Measurements from ENCODE around the gene EEF1AKMT2.

EEF1AKMT2 gene

GRCh38 chr10:124717041-124717757 is 74.5 kb downstream of the EEF1AKMT2 start:
- DNase-seq = no peak
- Histone ChIP-seq H2BK120ac (ENCODE audit: low read depth, low read length) (no peak overlapping the region), H3K4me2 (ENCODE audit: low read length, poor library complexity, severe bottlenecking) (no peak overlapping the region), H2AK5ac (ENCODE audit: low read length, severe bottlenecking) (no peak overlapping the region), H3K23ac (ENCODE audit: low read length in 2 of 2) (no peak overlapping the region), H3K27me3 (ENCODE audit: control insufficient read depth in 1 of 2, insufficient read depth in 1 of 2, low read length in 2 of 2) (no peaks in the 10 kb centered on the region), H3K79me1 (replicated peaks; ENCODE audit: low read length, poor library complexity, severe bottlenecking) (peaks cover 48% of the 10 kb centered on the region), H3K9ac (ENCODE audit: low read length) (no peak overlapping the region), H3K9me3 (ENCODE audit: control insufficient read depth, low read length) (no peaks in the 10 kb centered on the region), H2BK5ac (ENCODE audit: low read depth, low read length, poor library complexity, severe bottlenecking) (no peak overlapping the region), H2BK15ac (ENCODE audit: low read depth, poor library complexity, severe bottlenecking) (no peak overlapping the region), H3K27ac (ENCODE audit: low read length, poor library complexity, severe bottlenecking) (no peak overlapping the region), H4K8ac (ENCODE audit: low read length) (no peak overlapping the region), H3K4me3 (ENCODE audit: insufficient read depth in 1 of 2, low read depth in 1 of 2, low read length in 2 of 2) (no peak overlapping the region), H2BK12ac (ENCODE audit: low read length in 2 of 2) (no peak overlapping the region), H3K14ac (ENCODE audit: low read length in 2 of 2) (no peak overlapping the region), H4K91ac (ENCODE audit: low read length) (no peak overlapping the region), H3K18ac (ENCODE audit: low read depth in 1 of 2, low read length in 2 of 2) (no peak overlapping the region), H3K4me1 (ENCODE audit: control insufficient read depth, insufficient read depth, low read depth, low read length) (peaks cover 8% of the 10 kb centered on the region), H3K4ac (ENCODE audit: low read depth in 1 of 2, low read length in 2 of 2) (no peak overlapping the region), H2AFZ (ENCODE audit: low read depth, low read length) (no peak overlapping the region), H3K36me3 (ENCODE audit: control insufficient read depth in 1 of 2, insufficient read depth in 2 of 2, low read depth in 1 of 2, low read length in 2 of 2) (peaks cover 0 to 23% of the 10 kb centered on the region in 2 experiments)
- 95% methylated on average over 9 of the region's 9 CpGs for WGBS

DNA sequence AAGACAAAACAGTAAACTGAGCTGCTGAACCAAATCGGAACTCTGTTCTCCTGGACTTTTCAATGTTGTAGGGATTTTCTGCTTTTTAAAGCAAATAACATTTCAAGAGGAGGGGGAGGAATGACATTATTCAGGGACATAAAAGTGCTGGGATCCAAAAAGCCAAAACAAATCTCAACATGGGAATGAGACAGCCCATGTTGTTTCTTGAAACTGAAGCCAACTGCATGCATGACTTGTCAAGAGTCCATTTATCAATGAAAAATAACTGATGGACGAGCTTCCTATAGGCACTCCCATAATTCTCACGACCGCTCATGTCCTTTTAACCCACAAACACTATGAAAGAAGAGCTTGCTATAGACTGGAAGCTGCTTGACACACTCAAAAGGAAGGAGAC is 75.3 kb downstream of the EEF1AKMT2 start:
- H3K36me3 ChIP-seq (ENCODE audit: control insufficient read depth in 1 of 2, insufficient read depth in 2 of 2, low read depth in 1 of 2, low read length in 2 of 2) = peaks cover 0 to 22% of the 10 kb centered on the region in 2 experiments
- H2BK15ac ChIP-seq (ENCODE audit: low read depth, poor library complexity, severe bottlenecking) = no peak overlapping the region
- no peak overlapping the region for H3K9ac ChIP-seq (ENCODE audit: low read length)
- H3K4ac ChIP-seq (ENCODE audit: low read depth in 1 of 2, low read length in 2 of 2) = no peak overlapping the region
- H3K27me3 ChIP-seq (ENCODE audit: control insufficient read depth in 1 of 2, insufficient read depth in 1 of 2, low read length in 2 of 2) = no peaks in the 10 kb centered on the region
- H2BK12ac ChIP-seq (ENCODE audit: low read length in 2 of 2) = no peak overlapping the region
- H3K4me1 ChIP-seq (ENCODE audit: control insufficient read depth, insufficient read depth, low read depth, low read length) = peaks cover 8% of the 10 kb centered on the region
- H2AK5ac ChIP-seq (ENCODE audit: low read length, severe bottlenecking) = no peak overlapping the region
- H3K18ac ChIP-seq (ENCODE audit: low read depth in 1 of 2, low read length in 2 of 2) = no peak overlapping the region
- no peak overlapping the region for H2BK120ac ChIP-seq (ENCODE audit: low read depth, low read length)
- no peak overlapping the region for H3K14ac ChIP-seq (ENCODE audit: low read length in 2 of 2)
- H3K4me3 ChIP-seq (ENCODE audit: insufficient read depth in 1 of 2, low read depth in 1 of 2, low read length in 2 of 2) = no peak overlapping the region
- peaks cover 45% of the 10 kb centered on the region for H3K79me1 ChIP-seq (replicated peaks; ENCODE audit: low read length, poor library complexity, severe bottlenecking)
- no peak overlapping the region for H3K27ac ChIP-seq (ENCODE audit: low read length, poor library complexity, severe bottlenecking)
- H3K4me2 ChIP-seq (ENCODE audit: low read length, poor library complexity, severe bottlenecking) = no peak overlapping the region
- H3K23ac ChIP-seq (ENCODE audit: low read length in 2 of 2) = no peak overlapping the region
- H3K9me3 ChIP-seq (ENCODE audit: control insufficient read depth, low read length) = no peaks in the 10 kb centered on the region
- H2AFZ ChIP-seq (ENCODE audit: low read depth, low read length) = no peak overlapping the region
- WGBS = 91% methylated on average over 4 of the region's 4 CpGs
- DNase-seq = no peak
- H4K91ac ChIP-seq (ENCODE audit: low read length) = no peak overlapping the region
- no peak overlapping the region for H4K8ac ChIP-seq (ENCODE audit: low read length)
- H2BK5ac ChIP-seq (ENCODE audit: low read depth, low read length, poor library complexity, severe bottlenecking) = no peak overlapping the region

GRCh38 chr10:124715439-124715838 is 76.2 kb downstream of the EEF1AKMT2 start:
- DNase-seq = no peak

DNA sequence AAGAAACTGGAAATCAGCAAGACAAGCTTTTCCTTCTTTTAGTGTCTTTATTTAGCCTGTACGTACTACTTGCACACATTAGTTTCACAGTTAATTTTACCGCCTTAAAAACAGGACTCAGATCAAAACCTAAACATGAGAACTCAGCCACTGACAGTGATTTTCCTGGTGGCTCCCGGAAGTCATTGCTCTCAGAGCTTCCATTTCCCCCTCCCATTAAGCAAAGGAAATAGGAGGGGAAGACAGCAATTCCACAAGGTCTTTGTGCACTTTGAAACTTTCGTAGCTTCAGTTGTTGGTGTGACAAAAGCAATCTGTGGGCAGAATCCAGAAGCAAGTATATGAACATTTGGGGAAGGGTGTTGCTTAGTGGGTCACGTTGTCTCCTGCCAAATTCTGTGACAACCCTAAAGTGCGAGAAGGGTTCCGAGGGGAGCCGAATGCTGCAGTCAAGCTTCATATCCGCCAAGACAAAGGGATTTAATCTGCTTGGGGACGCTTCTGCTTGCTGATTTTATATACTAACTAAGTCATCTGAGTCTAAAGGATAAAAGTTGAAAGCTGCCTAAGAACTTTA is 77.9 kb downstream of the EEF1AKMT2 start:
- Histone ChIP-seq H2BK5ac (ENCODE audit: low read depth, low read length, poor library complexity, severe bottlenecking) (no peak overlapping the region), H4K91ac (ENCODE audit: low read length) (no peak overlapping the region), H3K27me3 (ENCODE audit: control insufficient read depth in 1 of 2, insufficient read depth in 1 of 2, low read length in 2 of 2) (no peaks in the 10 kb centered on the region), H3K36me3 (ENCODE audit: control insufficient read depth in 1 of 2, insufficient read depth in 2 of 2, low read depth in 1 of 2, low read length in 2 of 2) (peaks cover 0 to 20% of the 10 kb centered on the region in 2 experiments), H3K27ac (ENCODE audit: low read length, poor library complexity, severe bottlenecking) (no peak overlapping the region), H2BK120ac (ENCODE audit: low read depth, low read length) (no peak overlapping the region), H3K23ac (ENCODE audit: low read length in 2 of 2) (no peak overlapping the region), H3K4ac (ENCODE audit: low read depth in 1 of 2, low read length in 2 of 2) (no peak overlapping the region), H2BK15ac (ENCODE audit: low read depth, poor library complexity, severe bottlenecking) (no peak overlapping the region), H2AFZ (ENCODE audit: low read depth, low read length) (no peak overlapping the region), H2BK12ac (ENCODE audit: low read length in 2 of 2) (no peak overlapping the region), H3K4me3 (ENCODE audit: insufficient read depth in 1 of 2, low read depth in 1 of 2, low read length in 2 of 2) (no peak overlapping the region), H3K14ac (ENCODE audit: low read length in 2 of 2) (no peak overlapping the region), H2AK5ac (ENCODE audit: low read length, severe bottlenecking) (no peak overlapping the region), H3K9ac (ENCODE audit: low read length) (no peak overlapping the region), H3K9me3 (ENCODE audit: control insufficient read depth, low read length) (no peaks in the 10 kb centered on the region), H4K8ac (ENCODE audit: low read length) (no peak overlapping the region), H3K4me2 (ENCODE audit: low read length, poor library complexity, severe bottlenecking) (no peak overlapping the region), H3K18ac (ENCODE audit: low read depth in 1 of 2, low read length in 2 of 2) (no peak overlapping the region), H3K4me1 (ENCODE audit: control insufficient read depth, insufficient read depth, low read depth, low read length) (peaks cover 11% of the 10 kb centered on the region), H3K79me1 (replicated peaks; ENCODE audit: low read length, poor library complexity, severe bottlenecking) (peaks cover 46% of the 10 kb centered on the region)
- WGBS = 81% methylated on average over 6 of the region's 10 CpGs
- DNase-seq = no peak

More at GRCh38 chr10:124715439-124715838, 76.2 kb downstream of the EEF1AKMT2 start:
- Histone ChIP-seq H3K79me1 (replicated peaks; ENCODE audit: low read length, poor library complexity, severe bottlenecking) (peaks cover 42% of the 10 kb centered on the region), H3K18ac (ENCODE audit: low read depth in 1 of 2, low read length in 2 of 2) (no peak overlapping the region), H3K14ac (ENCODE audit: low read length in 2 of 2) (peak overlapping the region in 1 of 2 experiments; percentile 24), H3K36me3 (ENCODE audit: control insufficient read depth in 1 of 2, insufficient read depth in 2 of 2, low read depth in 1 of 2, low read length in 2 of 2) (peaks cover 0 to 20% of the 10 kb centered on the region in 2 experiments), H2BK15ac (ENCODE audit: low read depth, poor library complexity, severe bottlenecking) (peak overlapping the region; percentile 52), H3K9ac (ENCODE audit: low read length) (no peak overlapping the region), H3K4me2 (ENCODE audit: low read length, poor library complexity, severe bottlenecking) (no peak overlapping the region), H3K23ac (ENCODE audit: low read length in 2 of 2) (no peak overlapping the region), H2AK5ac (ENCODE audit: low read length, severe bottlenecking) (no peak overlapping the region), H2AFZ (ENCODE audit: low read depth, low read length) (no peak overlapping the region), H3K27me3 (ENCODE audit: control insufficient read depth in 1 of 2, insufficient read depth in 1 of 2, low read length in 2 of 2) (no peaks in the 10 kb centered on the region), H3K4me3 (ENCODE audit: insufficient read depth in 1 of 2, low read depth in 1 of 2, low read length in 2 of 2) (no peak overlapping the region), H2BK5ac (ENCODE audit: low read depth, low read length, poor library complexity, severe bottlenecking) (no peak overlapping the region), H3K9me3 (ENCODE audit: control insufficient read depth, low read length) (no peaks in the 10 kb centered on the region), H3K4ac (ENCODE audit: low read depth in 1 of 2, low read length in 2 of 2) (no peak overlapping the region), H4K8ac (ENCODE audit: low read length) (no peak overlapping the region), H3K27ac (ENCODE audit: low read length, poor library complexity, severe bottlenecking) (no peak overlapping the region), H3K4me1 (ENCODE audit: control insufficient read depth, insufficient read depth, low read depth, low read length) (peaks cover 8% of the 10 kb centered on the region), H2BK12ac (ENCODE audit: low read length in 2 of 2) (no peak overlapping the region), H4K91ac (ENCODE audit: low read length) (no peak overlapping the region), H2BK120ac (ENCODE audit: low read depth, low read length) (no peak overlapping the region)
- 65% methylated on average over 6 of the region's 6 CpGs for WGBS

Measured in mesenchymal stem cell (in vitro differentiated cells and primary cell).